Stomach (tissue), 9 donors: Measurements from ENCODE around the gene MAGI1. TPM values are rescaled to one million over a fixed set of nuclear protein-coding genes. Genes with fewer than 3 reads are reported as not detected.
A peak's percentile ranks its signal among the peaks of the same experiment; 100 is the strongest.

Experiments
- DNase-seq, 2 donors: peaks; one replicate each; pipeline versions ENCODE4 v3.0.0 to v3.0.0-alpha.2; 2013 to 2019
- H3K27ac ChIP-seq, 5 donors: fragments of 200-600 bp in 4 of 5; sonication (generic) in 4 of 5; one replicate each; pipeline ENCODE4 v1.5.1; 2013 to 2019; ENCODE audit warnings: mild to moderate bottlenecking in 1 of 5, moderate library complexity in 1 of 5
- H3K27me3 ChIP-seq, 3 donors: fragments of 200-600 bp; sonication (generic); one replicate each; pipeline ENCODE4 v1.5.1; 2017 to 2019; ENCODE audit warnings: mixed run types in 1 of 3
- H3K36me3 ChIP-seq, 4 donors: fragments of 200-600 bp; sonication (generic); 1 replicate in 3 of 4; 2 replicates in 1 of 4; pipeline ENCODE4 v1.5.1; 2016 to 2019
- H3K4me1 ChIP-seq, 4 donors: fragments of 200-600 bp; sonication (generic); one replicate each; pipeline ENCODE4 v1.5.1; 2016 to 2019
- H3K4me3 ChIP-seq, 4 donors: fragments of 200-600 bp; sonication (generic) in 3 of 4; one replicate each; pipeline ENCODE4 v1.5.1; 2016 to 2019; ENCODE audit warnings: mild to moderate bottlenecking in 1 of 4
- H3K9me3 ChIP-seq, 4 donors: fragments of 200-600 bp; sonication (generic); one replicate each; pipeline ENCODE4 v1.5.1; 2016 to 2019
- EP300 ChIP-seq: sonication (generic); formaldehyde crosslinking; IDR thresholded peaks from one replicate; pipeline ENCODE4 v1.6.1; 2017; ENCODE audit warnings: antibody characterized with exemption
- POLR2A ChIP-seq, 4 donors: fragments of 450-650 bp; IDR thresholded peaks; one replicate each; pipeline ENCODE4 v1.6.1; 2016; ENCODE audit warnings: antibody characterized with exemption in 4 of 4, control low read depth in 2 of 4, mild to moderate bottlenecking in 1 of 4, moderate library complexity in 1 of 4
- POLR2AphosphoS5 ChIP-seq, 3 donors: sonication (generic); formaldehyde crosslinking; IDR thresholded peaks; one replicate each; pipeline ENCODE4 v1.6.1; 2016; ENCODE audit warnings: antibody characterized with exemption in 3 of 3
- WGBS, 5 donors: extraction: QIAGEN DNeasy Blood & Tissue Kit in 3 of 5; methylation state at CpG; one replicate each; pipeline versions ENCODE4 v1.1.5 to v1.1.7; 2013 to 2018; 5-methylcytosine and 5-hydroxymethylcytosine counted together
- intact Hi-C: fragments of 100-400 bp; cut with DNase I; formaldehyde crosslinking; loops from one replicate; pipeline ENCODE4 v1.15.1; 2023; ENCODE audit warnings: low total_unique reads
- polyA plus RNA-seq, 3 donors: library from polyadenylated mRNA; stranded (reverse); fragments of 200-250 nt; gene quantifications; one replicate each; pipeline ENCODE4 v1.2.3, GENCODE V29; 2013
- total RNA-seq, 5 donors: library from RNA; depleted of rRNA; stranded (reverse); fragments of >200 nt; gene quantifications; one replicate each; pipeline versions ENCODE4 v1.1.0 to v1.2.3, GENCODE V29; 2014 to 2016
- TF ChIP-seq, protein P1 (sequence below), 7 experiments: fragments of 450-650 bp in 4 of 7; fragments of 200-600 bp in 3 of 7; sonication (generic) in 3 of 7; IDR thresholded peaks; one replicate each; pipeline ENCODE4 v1.5.1; 2016 to 2019; ENCODE audit warnings: antibody characterized with exemption in 7 of 7, control low read depth in 2 of 7, mild to moderate bottlenecking in 1 of 7
- donor health status: healthy with polysubstance abuse.
- donor health status: Bipolar disorder and iron deficiency.
- donor health status: healthy.

MAGI1 gene
- total and polyA plus RNA-seq, 8 donors, result 5.7 to 237 (median 84.8) TPM

DNA sequence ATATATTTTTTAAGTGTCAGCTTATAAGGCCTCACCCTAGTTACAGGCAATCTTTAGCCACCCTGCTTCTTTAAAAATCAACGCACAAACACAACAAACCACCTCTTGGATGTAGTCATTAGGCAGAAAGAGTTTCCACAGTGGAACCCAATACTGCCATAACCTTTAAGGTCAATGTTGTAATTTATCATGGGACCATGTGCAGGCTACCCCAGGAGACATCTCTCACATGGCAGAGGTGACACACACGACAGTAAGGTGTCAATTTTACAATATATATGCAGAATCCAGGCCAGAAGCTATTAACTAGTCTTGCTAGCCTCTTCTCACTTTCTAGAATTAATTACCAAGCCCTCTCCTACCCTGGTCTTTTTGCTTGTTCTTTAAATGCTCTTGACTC is 336.5 kb downstream of the MAGI1 start:
- no peaks in the 10 kb centered on the region for H3K36me3 ChIP-seq
- intact Hi-C loops, result no loop called here
- DNase-seq, result no peak
- 88 to 97% (median 94%) methylated on average over 2 of the region's 2 CpGs for WGBS, 5 donors
- peaks cover 0 to 13% (median 9%) of the 10 kb centered on the region in 4 donors for H3K4me1 ChIP-seq
- TF ChIP-seq POLR2AphosphoS5 (IDR thresholded peaks at IDR 0.05) (no peak), EP300 (no peak), POLR2A (IDR thresholded peaks at IDR 0.05) (no peak)
- TF ChIP-seq, protein P1, sequence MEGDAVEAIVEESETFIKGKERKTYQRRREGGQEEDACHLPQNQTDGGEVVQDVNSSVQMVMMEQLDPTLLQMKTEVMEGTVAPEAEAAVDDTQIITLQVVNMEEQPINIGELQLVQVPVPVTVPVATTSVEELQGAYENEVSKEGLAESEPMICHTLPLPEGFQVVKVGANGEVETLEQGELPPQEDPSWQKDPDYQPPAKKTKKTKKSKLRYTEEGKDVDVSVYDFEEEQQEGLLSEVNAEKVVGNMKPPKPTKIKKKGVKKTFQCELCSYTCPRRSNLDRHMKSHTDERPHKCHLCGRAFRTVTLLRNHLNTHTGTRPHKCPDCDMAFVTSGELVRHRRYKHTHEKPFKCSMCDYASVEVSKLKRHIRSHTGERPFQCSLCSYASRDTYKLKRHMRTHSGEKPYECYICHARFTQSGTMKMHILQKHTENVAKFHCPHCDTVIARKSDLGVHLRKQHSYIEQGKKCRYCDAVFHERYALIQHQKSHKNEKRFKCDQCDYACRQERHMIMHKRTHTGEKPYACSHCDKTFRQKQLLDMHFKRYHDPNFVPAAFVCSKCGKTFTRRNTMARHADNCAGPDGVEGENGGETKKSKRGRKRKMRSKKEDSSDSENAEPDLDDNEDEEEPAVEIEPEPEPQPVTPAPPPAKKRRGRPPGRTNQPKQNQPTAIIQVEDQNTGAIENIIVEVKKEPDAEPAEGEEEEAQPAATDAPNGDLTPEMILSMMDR (IDR thresholded peaks at IDR 0.05), result no peak
- H3K27ac ChIP-seq, result no peak overlapping the region
- no peak overlapping the region for H3K4me3 ChIP-seq
- H3K27me3 ChIP-seq, result no peaks in the 10 kb centered on the region
- H3K9me3 ChIP-seq, result no peaks in the 10 kb centered on the region

DNA sequence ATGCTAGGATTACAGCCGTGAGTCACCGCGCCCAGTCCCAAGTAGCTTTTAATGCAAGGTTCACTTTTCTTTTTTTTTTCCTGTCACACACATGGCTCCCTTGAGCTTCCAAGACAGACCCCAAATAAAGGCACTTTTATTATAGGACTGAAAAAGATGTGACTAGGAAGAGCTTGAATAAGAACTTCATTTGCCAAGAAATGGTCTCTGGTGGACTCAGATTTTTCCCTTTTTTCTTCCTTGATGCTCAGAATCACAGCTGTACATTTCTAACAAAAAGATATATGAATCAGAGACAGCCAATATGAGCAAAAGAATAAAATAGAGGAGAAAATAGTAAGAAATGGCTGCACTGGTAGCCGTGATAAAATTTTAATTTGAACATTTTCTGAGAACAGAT is 337.2 kb downstream of the MAGI1 start:
- WGBS, 5 donors, result 92 to 97% (median 96%) methylated on average over 4 of the region's 4 CpGs
- intact Hi-C loops, result no loop called here
- no peak for DNase-seq

DNA sequence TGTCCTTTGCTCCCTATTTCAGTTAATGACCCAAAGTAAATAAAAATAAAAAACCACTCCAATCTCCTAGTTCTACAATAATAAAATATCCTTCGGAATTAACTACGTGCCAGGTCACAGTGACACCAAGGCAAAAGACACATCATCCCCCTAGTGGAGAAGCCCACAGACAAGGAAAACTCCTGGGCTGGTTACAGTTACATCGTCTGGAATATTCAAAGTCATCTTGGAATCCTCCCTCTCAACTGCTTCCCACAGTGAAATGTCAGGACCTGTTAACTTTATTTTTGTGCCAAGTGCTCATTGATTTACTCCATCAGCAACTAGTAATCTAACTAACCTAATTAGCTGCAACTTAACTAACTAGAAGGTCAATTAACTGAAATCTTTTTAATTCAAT is 349.3 kb downstream of the MAGI1 start:
- TF ChIP-seq POLR2A (IDR thresholded peaks at IDR 0.05), result no peak
- no peak for TF ChIP-seq POLR2AphosphoS5 (IDR thresholded peaks at IDR 0.05)
- TF ChIP-seq, protein P1 (IDR thresholded peaks at IDR 0.05), result no peak
- no peak for TF ChIP-seq EP300
- Histone ChIP-seq H3K4me3 (no peak overlapping the region), H3K27ac (no peak overlapping the region), H3K4me1 (peaks cover 5 to 23% (median 11%) of the 10 kb centered on the region in 4 donors), H3K9me3 (no peaks in the 10 kb centered on the region), H3K36me3 (no peaks in the 10 kb centered on the region), H3K27me3 (no peaks in the 10 kb centered on the region)
- intact Hi-C loops, result no loop called here
- WGBS, 5 donors, result 70 to 80% (median 75%) methylated on average over 3 of the region's 3 CpGs
- DNase-seq, result no peak

More for the DNA sequence above, 337.2 kb downstream of the MAGI1 start:
- Histone ChIP-seq H3K27ac (no peak overlapping the region), H3K9me3 (no peaks in the 10 kb centered on the region), H3K27me3 (no peaks in the 10 kb centered on the region), H3K4me1 (peaks cover 0 to 6% (median 4%) of the 10 kb centered on the region in 4 donors), H3K4me3 (no peak overlapping the region), H3K36me3 (no peaks in the 10 kb centered on the region)
- TF ChIP-seq, protein P1 (IDR thresholded peaks at IDR 0.05), result no peak
- TF ChIP-seq POLR2AphosphoS5 (IDR thresholded peaks at IDR 0.05) (no peak), POLR2A (IDR thresholded peaks at IDR 0.05) (no peak), EP300 (no peak)

DNA sequence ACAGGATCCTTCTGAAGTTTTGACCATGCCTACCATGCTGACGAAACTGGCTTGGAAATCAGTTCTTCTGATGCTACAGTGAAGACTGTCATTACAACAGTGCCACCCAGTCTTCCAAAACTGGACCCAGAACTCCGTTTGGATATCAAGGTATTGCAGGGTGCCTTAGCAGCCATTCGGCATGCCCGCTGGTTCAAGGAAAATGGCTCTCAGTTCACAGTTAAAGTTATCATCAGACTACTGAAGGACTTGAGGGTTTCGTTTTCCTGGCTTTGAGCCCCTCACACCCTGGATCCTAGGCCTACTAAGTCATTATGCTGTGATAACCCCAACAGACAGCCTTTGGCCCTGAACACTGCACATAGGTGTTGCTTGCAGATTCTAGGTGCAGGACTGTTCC is 351.0 kb downstream of the MAGI1 start:
- H3K9me3 ChIP-seq, result no peaks in the 10 kb centered on the region
- TF ChIP-seq POLR2A (IDR thresholded peaks at IDR 0.05), result no peak
- H3K36me3 ChIP-seq, result no peaks in the 10 kb centered on the region
- H3K4me1 ChIP-seq, result peaks cover 5 to 23% (median 11%) of the 10 kb centered on the region in 4 donors
- no peak for DNase-seq
- no peak overlapping the region for H3K4me3 ChIP-seq
- 78 to 96% (median 94%) methylated on average over 1 to 5 of the region's 5 CpGs for WGBS, 5 donors
- H3K27me3 ChIP-seq, result no peaks in the 10 kb centered on the region
- no peak overlapping the region for H3K27ac ChIP-seq
- intact Hi-C loops, result no loop called here

DNA sequence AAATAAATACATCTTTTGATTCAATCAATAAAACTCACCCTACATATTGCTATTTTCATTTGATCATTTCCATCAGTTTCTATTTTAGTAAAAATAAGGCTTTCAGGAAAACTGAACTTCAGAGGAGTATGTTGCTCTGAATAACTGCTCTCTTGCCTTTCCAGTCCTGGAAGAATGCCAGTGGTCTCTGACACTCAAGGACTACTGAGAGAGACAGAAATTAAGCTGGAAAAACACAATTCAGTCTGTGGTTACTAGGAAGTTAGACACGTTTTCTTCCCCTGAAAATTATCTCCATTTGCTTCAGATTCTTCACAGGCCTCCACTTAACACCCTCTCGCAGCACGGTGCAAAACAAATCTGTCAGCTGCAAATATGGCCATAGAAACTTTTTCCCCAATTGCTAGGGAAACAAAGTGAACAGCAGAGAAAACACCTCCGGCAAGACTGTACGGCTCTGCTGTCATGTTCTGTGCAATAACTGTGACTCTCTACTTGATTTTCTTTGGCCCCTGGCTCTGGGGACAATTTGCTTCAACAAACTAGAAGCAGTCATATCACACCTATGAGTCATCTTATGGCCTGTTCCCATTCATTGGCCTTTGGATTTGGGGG is 353.0 kb downstream of the MAGI1 start:
- intact Hi-C loops, result no loop called here
- H3K36me3 ChIP-seq, result no peaks in the 10 kb centered on the region
- no peak overlapping the region for H3K4me3 ChIP-seq
- TF ChIP-seq, protein P1 (IDR thresholded peaks at IDR 0.05), result no peak
- TF ChIP-seq EP300, result no peak
- TF ChIP-seq POLR2AphosphoS5 (IDR thresholded peaks at IDR 0.05), result no peak
- TF ChIP-seq POLR2A (IDR thresholded peaks at IDR 0.05), result no peak
- WGBS, 5 donors, result 44 to 61% (median 47%) methylated on average over 5 of the region's 5 CpGs
- DNase-seq, result peak in 1 of 2 donors; percentile 68
- no peaks in the 10 kb centered on the region for H3K27me3 ChIP-seq
- H3K4me1 ChIP-seq, result peaks cover 5 to 13% (median 7%) of the 10 kb centered on the region in 4 donors
- no peaks in the 10 kb centered on the region for H3K9me3 ChIP-seq
- no peak overlapping the region for H3K27ac ChIP-seq
